Measurements from ENCODE around the gene RABEP2. TPM values are rescaled to one million over a fixed set of nuclear protein-coding genes. Genes with fewer than 3 reads are reported as not detected.
A peak's percentile ranks its signal among the peaks of the same experiment; 100 is the strongest.
"Not testable (repeated sequence)": the region's sequence is repeated elsewhere in the genome, so short reads cannot be mapped to it uniquely, and the experiment has no call there.

Gene RABEP2
- total and polyA plus RNA-seq, 2 donors (not counting 1 experiment from before 2014, with no cell fraction given) = 5.9 to 22.6 TPM

GRCh38 chr16:28884045-28884444, 41.0 kb downstream of the RABEP2 start:
- no peak overlapping the region for H3K4me2 ChIP-seq (ENCODE audit: extremely low read depth, insufficient read depth, low read length)
- no peaks in the 10 kb centered on the region for H3K79me2 ChIP-seq (ENCODE audit: control insufficient read depth, insufficient read depth, low read length)
- no peak for DNase-seq (ENCODE audit: low read depth in 2 of 2)
- H3K27me3 ChIP-seq (ENCODE audit: control insufficient read depth, insufficient read depth, low read length) = no peaks in the 10 kb centered on the region
- no peak overlapping the region for H3K9ac ChIP-seq (ENCODE audit: insufficient read depth, low read length)
- H3K4me3 ChIP-seq (replicated peaks in 1 of 4; ENCODE audit: control extremely low read depth in 1 of 4, insufficient read depth in 1 of 4, low read depth in 3 of 4, low read length in 4 of 4) = no peak overlapping the region
- H3K9me3 ChIP-seq (ENCODE audit: control insufficient read depth, insufficient read depth, low read depth, low read length) = no peaks in the 10 kb centered on the region
- H4K20me1 ChIP-seq (ENCODE audit: control insufficient read depth, extremely low read depth, insufficient read depth, low read length) = no peaks in the 10 kb centered on the region
- no peaks in the 10 kb centered on the region for H3K36me3 ChIP-seq (ENCODE audit: control insufficient read depth, insufficient read depth, low read length)
- TF ChIP-seq CTCF (conservative IDR thresholded peaks at IDR 0.05 in 1 of 2, IDR thresholded peaks at IDR 0.05 in 1 of 2; ENCODE audit: low read depth in 1 of 2, low read length in 2 of 2) (no peak), EZH2 (IDR thresholded peaks at IDR 0.05; ENCODE audit: low read length, missing control alignments) (no peak)
- peaks cover 4% of the 10 kb centered on the region for H3K4me1 ChIP-seq (ENCODE audit: control insufficient read depth, extremely low read depth, insufficient read depth, low read length)
- no peak overlapping the region for H3K27ac ChIP-seq (ENCODE audit: insufficient read depth, low read length)
- H2AFZ ChIP-seq (ENCODE audit: low read length) = no peak overlapping the region

DNA sequence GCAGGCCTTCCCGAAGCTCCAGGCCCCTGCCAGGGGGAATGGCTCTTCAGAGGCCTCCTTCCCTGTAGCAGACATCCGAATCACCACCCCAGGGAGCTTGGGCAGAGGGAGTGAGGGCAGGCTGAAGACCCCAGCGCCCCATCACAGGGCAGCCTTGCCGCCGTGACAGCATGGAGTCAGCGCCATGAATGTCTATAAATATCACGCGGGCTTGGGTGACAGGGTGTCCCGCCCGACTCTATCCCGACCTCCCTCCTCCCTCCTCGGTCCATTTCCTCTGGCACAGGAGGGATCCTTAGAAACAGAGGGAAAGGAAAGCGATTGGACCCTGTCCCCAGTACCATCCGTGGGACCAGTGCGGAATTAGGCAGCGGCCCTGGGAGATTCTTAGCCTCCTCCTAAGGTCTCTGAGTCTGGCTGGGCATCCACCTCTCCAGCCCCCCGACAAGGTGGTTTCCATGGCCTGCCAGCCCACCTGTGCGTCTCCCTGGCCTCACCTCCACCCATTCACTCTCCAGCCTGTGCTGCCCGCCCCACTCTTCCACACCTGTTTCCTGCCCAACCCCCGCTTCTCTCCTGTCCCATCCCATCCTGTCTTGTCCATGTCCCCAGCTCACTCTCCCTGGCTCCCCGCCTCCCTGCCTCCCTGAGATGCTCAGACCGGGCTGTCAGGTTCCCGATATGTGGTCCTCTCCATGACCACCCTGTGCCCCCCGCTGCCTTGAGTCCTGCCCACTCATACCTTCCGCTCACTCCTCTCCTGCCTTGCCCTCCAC, 41.6 kb downstream of the RABEP2 start:
- no peaks in the 10 kb centered on the region for H3K9me3 ChIP-seq (ENCODE audit: control insufficient read depth, insufficient read depth, low read depth, low read length)
- TF ChIP-seq CTCF (conservative IDR thresholded peaks at IDR 0.05 in 1 of 2, IDR thresholded peaks at IDR 0.05 in 1 of 2; ENCODE audit: low read depth in 1 of 2, low read length in 2 of 2) (no peak), EZH2 (IDR thresholded peaks at IDR 0.05; ENCODE audit: low read length, missing control alignments) (no peak)
- H3K4me2 ChIP-seq (ENCODE audit: extremely low read depth, insufficient read depth, low read length) = no peak overlapping the region
- H3K9ac ChIP-seq (ENCODE audit: insufficient read depth, low read length) = no peak overlapping the region
- H3K27ac ChIP-seq (ENCODE audit: insufficient read depth, low read length) = no peak overlapping the region
- no peak overlapping the region for H3K4me3 ChIP-seq (replicated peaks in 1 of 4; ENCODE audit: control extremely low read depth in 1 of 4, insufficient read depth in 1 of 4, low read depth in 3 of 4, low read length in 4 of 4)
- no peak overlapping the region for H2AFZ ChIP-seq (ENCODE audit: low read length)
- no peak for DNase-seq (ENCODE audit: low read depth in 2 of 2)
- H3K4me1 ChIP-seq (ENCODE audit: control insufficient read depth, extremely low read depth, insufficient read depth, low read length) = peaks cover 6% of the 10 kb centered on the region
- no peaks in the 10 kb centered on the region for H3K79me2 ChIP-seq (ENCODE audit: control insufficient read depth, insufficient read depth, low read length)
- no peaks in the 10 kb centered on the region for H3K27me3 ChIP-seq (ENCODE audit: control insufficient read depth, insufficient read depth, low read length)
- no peaks in the 10 kb centered on the region for H3K36me3 ChIP-seq (ENCODE audit: control insufficient read depth, insufficient read depth, low read length)
- H4K20me1 ChIP-seq (ENCODE audit: control insufficient read depth, extremely low read depth, insufficient read depth, low read length) = no peaks in the 10 kb centered on the region

GRCh38 chr16:28882551-28883160, 42.4 kb downstream of the RABEP2 start:
- TF ChIP-seq EZH2 (IDR thresholded peaks at IDR 0.05; ENCODE audit: low read length, missing control alignments) (no peak), CTCF (conservative IDR thresholded peaks at IDR 0.05 in 1 of 2, IDR thresholded peaks at IDR 0.05 in 1 of 2; ENCODE audit: low read depth in 1 of 2, low read length in 2 of 2) (no peak)
- H3K4me2 ChIP-seq (ENCODE audit: extremely low read depth, insufficient read depth, low read length) = no peak overlapping the region
- H2AFZ ChIP-seq (ENCODE audit: low read length) = no peak overlapping the region
- H3K27ac ChIP-seq (ENCODE audit: insufficient read depth, low read length) = no peak overlapping the region
- peaks cover 6% of the 10 kb centered on the region for H3K4me1 ChIP-seq (ENCODE audit: control insufficient read depth, extremely low read depth, insufficient read depth, low read length)
- no peaks in the 10 kb centered on the region for H4K20me1 ChIP-seq (ENCODE audit: control insufficient read depth, extremely low read depth, insufficient read depth, low read length)
- H3K9me3 ChIP-seq (ENCODE audit: control insufficient read depth, insufficient read depth, low read depth, low read length) = no peaks in the 10 kb centered on the region
- peak in 1 of 2 donors; percentile 20 for DNase-seq (ENCODE audit: low read depth in 2 of 2)
- H3K36me3 ChIP-seq (ENCODE audit: control insufficient read depth, insufficient read depth, low read length) = no peaks in the 10 kb centered on the region
- no peaks in the 10 kb centered on the region for H3K27me3 ChIP-seq (ENCODE audit: control insufficient read depth, insufficient read depth, low read length)
- no peaks in the 10 kb centered on the region for H3K79me2 ChIP-seq (ENCODE audit: control insufficient read depth, insufficient read depth, low read length)
- H3K9ac ChIP-seq (ENCODE audit: insufficient read depth, low read length) = no peak overlapping the region
- no peak overlapping the region for H3K4me3 ChIP-seq (replicated peaks in 1 of 4; ENCODE audit: control extremely low read depth in 1 of 4, insufficient read depth in 1 of 4, low read depth in 3 of 4, low read length in 4 of 4)

GRCh38 chr16:28881565-28881964, 43.5 kb downstream of the RABEP2 start:
- not testable (repeated sequence) for H3K79me2 ChIP-seq (ENCODE audit: control insufficient read depth, insufficient read depth, low read length); H3K27ac ChIP-seq (ENCODE audit: insufficient read depth, low read length); DNase-seq (ENCODE audit: low read depth in 2 of 2); H3K4me1 ChIP-seq (ENCODE audit: control insufficient read depth, extremely low read depth, insufficient read depth, low read length); H3K4me2 ChIP-seq (ENCODE audit: extremely low read depth, insufficient read depth, low read length); H2AFZ ChIP-seq (ENCODE audit: low read length); H3K4me3 ChIP-seq (replicated peaks in 1 of 4; ENCODE audit: control extremely low read depth in 1 of 4, insufficient read depth in 1 of 4, low read depth in 3 of 4, low read length in 4 of 4); H4K20me1 ChIP-seq (ENCODE audit: control insufficient read depth, extremely low read depth, insufficient read depth, low read length); H3K9ac ChIP-seq (ENCODE audit: insufficient read depth, low read length); H3K36me3 ChIP-seq (ENCODE audit: control insufficient read depth, insufficient read depth, low read length); H3K9me3 ChIP-seq (ENCODE audit: control insufficient read depth, insufficient read depth, low read depth, low read length); H3K27me3 ChIP-seq (ENCODE audit: control insufficient read depth, insufficient read depth, low read length)
